DOHH2 (cell line): ENCODE measurements around the gene KRTAP4-16.

Experiments
- CTCF ChIP-seq: fragments of 200-600 bp; sonication (generic); IDR thresholded peaks from one replicate; pipeline ENCODE4 v1.5.1; 2014; ENCODE audit warnings: antibody characterized with exemption, mild to moderate bottlenecking, low read depth, low read length; ENCODE audit not compliant: poor library complexity, severe bottlenecking
- EZH2phosphoT487 ChIP-seq: fragments of 200-600 bp; sonication (generic); IDR thresholded peaks from 2 replicates; pipeline ENCODE4 v1.6.1; 2017; ENCODE audit warnings: borderline replicate concordance, mild to moderate bottlenecking, antibody characterized with exemption, low read length, moderate library complexity, mixed read lengths

GRCh38 chr17:41151525-41151924 is 49.5 kb upstream of the KRTAP4-16 start:
- TF ChIP-seq CTCF: no peak
- TF ChIP-seq EZH2phosphoT487: no peak
